Measurements from ENCODE around the gene SLC6A4. TPM values are rescaled to one million over a fixed set of nuclear protein-coding genes. Genes with fewer than 3 reads are reported as not detected.

SLC6A4 gene
- polyA plus RNA-seq, 1 donor (not counting 4 experiments of a cell fraction or from before 2014, with no cell fraction given) = not detected

GRCh38 chr17:30219833-30220232 is 15.7 kb downstream of the SLC6A4 start:
- Histone ChIP-seq H3K27ac (ENCODE audit: control insufficient read depth, insufficient read depth, low read length) (no peak overlapping the region), H4K20me1 (ENCODE audit: control insufficient read depth, extremely low read depth, insufficient read depth, low read length) (no peaks in the 10 kb centered on the region), H2AFZ (ENCODE audit: control insufficient read depth, low read length) (no peak overlapping the region), H3K9ac (ENCODE audit: control insufficient read depth, extremely low read depth, insufficient read depth, low read length) (no peak overlapping the region), H3K4me2 (ENCODE audit: control insufficient read depth, extremely low read depth, insufficient read depth, low read depth, low read length) (no peak overlapping the region), H3K36me3 (ENCODE audit: control insufficient read depth in 2 of 2, extremely low read depth in 1 of 2, insufficient read depth in 2 of 2, low read length in 2 of 2) (no peaks in the 10 kb centered on the region), H3K4me1 (ENCODE audit: control insufficient read depth, extremely low read depth, insufficient read depth, low read length) (peaks cover 4% of the 10 kb centered on the region), H3K4me3 (ENCODE audit: control insufficient read depth in 2 of 3, extremely low read depth in 1 of 3, insufficient read depth in 2 of 3, low read depth in 1 of 3, low read length in 3 of 3) (no peak overlapping the region), H3K27me3 (ENCODE audit: control insufficient read depth, extremely low read depth, insufficient read depth, low read length) (peaks cover 40% of the 10 kb centered on the region), H3K9me3 (ENCODE audit: control insufficient read depth, low read depth, low read length) (no peaks in the 10 kb centered on the region), H3K9me1 (ENCODE audit: control insufficient read depth, extremely low read depth, insufficient read depth, low read length) (no peaks in the 10 kb centered on the region), H3K79me2 (ENCODE audit: control insufficient read depth, insufficient read depth, low read length) (no peaks in the 10 kb centered on the region)
- no peak for TF ChIP-seq CTCF (optimal IDR thresholded peaks at IDR 0.05 in 1 of 3, IDR thresholded peaks at IDR 0.05 in 1 of 3, conservative IDR thresholded peaks at IDR 0.05 in 1 of 3; ENCODE audit: extremely low read depth in 1 of 3, insufficient read depth in 2 of 3, low read length in 3 of 3)
- DNase-seq (ENCODE audit: low read depth, low spot score) (no peak), FAIRE-seq (no peak)
- dilution Hi-C loops (cut with MboI; ENCODE audit: extremely low pct_ligation_motif_present, low sequenced_read_pairs) = no loop called here

GRCh38 chr17:30219315-30219714 is 16.2 kb downstream of the SLC6A4 start:
- H3K9me3 ChIP-seq (ENCODE audit: control insufficient read depth, low read depth, low read length) = no peaks in the 10 kb centered on the region
- H3K79me2 ChIP-seq (ENCODE audit: control insufficient read depth, insufficient read depth, low read length) = no peaks in the 10 kb centered on the region
- H3K27ac ChIP-seq (ENCODE audit: control insufficient read depth, insufficient read depth, low read length) = no peak overlapping the region
- H3K9me1 ChIP-seq (ENCODE audit: control insufficient read depth, extremely low read depth, insufficient read depth, low read length) = no peaks in the 10 kb centered on the region
- no peak overlapping the region for H3K4me2 ChIP-seq (ENCODE audit: control insufficient read depth, extremely low read depth, insufficient read depth, low read depth, low read length)
- no peaks in the 10 kb centered on the region for H3K36me3 ChIP-seq (ENCODE audit: control insufficient read depth in 2 of 2, extremely low read depth in 1 of 2, insufficient read depth in 2 of 2, low read length in 2 of 2)
- no peak overlapping the region for H3K4me3 ChIP-seq (ENCODE audit: control insufficient read depth in 2 of 3, extremely low read depth in 1 of 3, insufficient read depth in 2 of 3, low read depth in 1 of 3, low read length in 3 of 3)
- no peaks in the 10 kb centered on the region for H3K4me1 ChIP-seq (ENCODE audit: control insufficient read depth, extremely low read depth, insufficient read depth, low read length)
- dilution Hi-C loops (cut with MboI; ENCODE audit: extremely low pct_ligation_motif_present, low sequenced_read_pairs) = no loop called here
- FAIRE-seq (no peak), DNase-seq (ENCODE audit: low read depth, low spot score) (no peak)
- H3K9ac ChIP-seq (ENCODE audit: control insufficient read depth, extremely low read depth, insufficient read depth, low read length) = no peak overlapping the region
- peaks cover 40% of the 10 kb centered on the region for H3K27me3 ChIP-seq (ENCODE audit: control insufficient read depth, extremely low read depth, insufficient read depth, low read length)
- no peaks in the 10 kb centered on the region for H4K20me1 ChIP-seq (ENCODE audit: control insufficient read depth, extremely low read depth, insufficient read depth, low read length)
- H2AFZ ChIP-seq (ENCODE audit: control insufficient read depth, low read length) = no peak overlapping the region
- no peak for TF ChIP-seq CTCF (optimal IDR thresholded peaks at IDR 0.05 in 1 of 3, IDR thresholded peaks at IDR 0.05 in 1 of 3, conservative IDR thresholded peaks at IDR 0.05 in 1 of 3; ENCODE audit: extremely low read depth in 1 of 3, insufficient read depth in 2 of 3, low read length in 3 of 3)
- TF ChIP-seq EZH2 (IDR thresholded peaks at IDR 0.05; ENCODE audit: low read length) = no peak

Data from keratinocyte (primary cell).